HCT116 (cell line): ENCODE data around the gene SHISAL2A. TPM values are rescaled to one million over a fixed set of nuclear protein-coding genes. Genes with fewer than 3 reads are reported as not detected.
A peak's percentile ranks its signal among the peaks of the same experiment; 100 is the strongest.

Experiments used
- ATAC-seq: fragments of 200-7000 bp; cut with Tn5 transposase; 2 replicates; pipeline ENCODE4 v1.9.1; 2020; ENCODE audit warnings: mild to moderate bottlenecking, moderate library complexity
- BruUV-seq: library from RNA; stranded (reverse); fragments of 400-500 nt; replicated peaks from 2 replicates; lab custom pipeline; 2021; lab: Mats Ljungman, UMichigan
- CTCF ChIA-PET: fragments of 300-600 bp; sonication (Branson Sonifier 250); formaldehyde crosslinking; loops from one replicate; lab custom pipeline; 2021; ENCODE audit warnings: antibody characterized with exemption; lab: Charles Lee
- POLR2A ChIA-PET: fragments of 300-600, 350-600 bp; sonication (Branson Sonifier 250); formaldehyde crosslinking; loops from one replicate; lab custom pipeline; 2021; ENCODE audit warnings: antibody characterized with exemption; lab: Charles Lee
- RAD21 ChIA-PET, 2 experiments: fragments of 300-600 bp; sonication (Branson Sonifier 250); formaldehyde crosslinking; loops; one replicate each; lab custom pipeline; 2023; ENCODE audit warnings: low total read pairs in 2 of 2; ENCODE audit not compliant: uncharacterized antibody in 2 of 2, unreplicated experiment in 2 of 2, low non-redundant PET in 1 of 2; lab: Charles Lee
- DNase-seq: peaks from one replicate; pipeline ENCODE4 v3.0.0-alpha.2; 2010; ENCODE audit warnings: low read depth, low spot score
- H2AFZ ChIP-seq: fragments of 200-600 bp; shearing (Covaris generic), sonication (generic); 2 replicates; pipeline ENCODE4 v1.6.1; 2017; ENCODE audit warnings: low read depth, mixed run types, mixed read lengths, antibody characterized with exemption, low read length; ENCODE audit not compliant: poor library complexity, severe bottlenecking
- H3K27ac ChIP-seq: 2 replicates; pipeline ENCODE4 v1.5.1; 2012; ENCODE audit warnings: low read depth, low read length
- H3K27me3 ChIP-seq: fragments of 200-600 bp; sonication (generic); 2 replicates; pipeline ENCODE4 v1.6.1; 2016; ENCODE audit warnings: mixed run types, low read length, mixed read lengths; ENCODE audit not compliant: insufficient read depth
- H3K36me3 ChIP-seq, 2 experiments: fragments of 200-500 bp in 1 of 2; fragments of 200-600 bp in 1 of 2; sonication (Bioruptor generic) in 1 of 2; sonication (generic) in 1 of 2; 2 replicates each; pipeline versions ENCODE4 v1.5.1 to v1.6.1; 2014 to 2016; ENCODE audit warnings: low read length in 2 of 2, inconsistent platforms in 1 of 2, mixed read lengths in 1 of 2, mixed run types in 1 of 2; ENCODE audit not compliant: insufficient read depth in 2 of 2, control insufficient read depth in 1 of 2
- H3K4me1 ChIP-seq, 2 experiments: fragments of 200-600 bp in 1 of 2; sonication (generic) in 1 of 2; 2 replicates each; pipeline versions ENCODE4 v1.5.1 to v1.6.1; 2012 to 2017; ENCODE audit warnings: low read length in 2 of 2, inconsistent platforms in 1 of 2, mild to moderate bottlenecking in 1 of 2, mixed read lengths in 1 of 2, mixed run types in 1 of 2, moderate library complexity in 1 of 2; ENCODE audit not compliant: insufficient read depth in 2 of 2, control insufficient read depth in 1 of 2
- H3K4me2 ChIP-seq: fragments of 200-600 bp; sonication (generic); 2 replicates; pipeline ENCODE4 v1.6.1; 2017; ENCODE audit warnings: mixed run types, low read length, mixed read lengths
- H3K4me3 ChIP-seq, 2 experiments: fragments of 200-600 bp in 1 of 2; sonication (generic) in 1 of 2; replicated peaks in 1 of 2; 2 replicates each; pipeline ENCODE4 v1.5.1; 2011 to 2016; ENCODE audit warnings: low read length in 2 of 2, control low read depth in 1 of 2, low read depth in 1 of 2, mild to moderate bottlenecking in 1 of 2, mixed read lengths in 1 of 2, mixed run types in 1 of 2
- H3K79me2 ChIP-seq: fragments of 200-600 bp; sonication (generic); 2 replicates; pipeline ENCODE4 v1.6.1; 2017; ENCODE audit warnings: mild to moderate bottlenecking, mixed run types, low read length, moderate library complexity, mixed read lengths; ENCODE audit not compliant: insufficient read depth
- H3K9ac ChIP-seq: fragments of 200-600 bp; sonication (generic); 2 replicates; pipeline ENCODE4 v1.6.1; 2016; ENCODE audit warnings: low read length, mixed read lengths
- H3K9me2 ChIP-seq: fragments of 200-600 bp; sonication (generic), shearing (Covaris generic); 2 replicates; pipeline ENCODE4 v1.6.1; 2017; ENCODE audit warnings: mixed run types, mild to moderate bottlenecking, moderate library complexity; ENCODE audit not compliant: insufficient read depth
- H3K9me3 ChIP-seq, 2 experiments: fragments of 200-500 bp in 1 of 2; fragments of 200-600 bp in 1 of 2; sonication (Bioruptor generic) in 1 of 2; sonication (generic) in 1 of 2; 2 replicates each; pipeline ENCODE4 v1.6.1; 2014 to 2017; ENCODE audit warnings: low read length in 2 of 2, mixed read lengths in 2 of 2, inconsistent platforms in 1 of 2, low read depth in 1 of 2, mild to moderate bottlenecking in 1 of 2, mixed run types in 1 of 2, moderate library complexity in 1 of 2; ENCODE audit not compliant: control insufficient read depth in 1 of 2, insufficient read depth in 1 of 2
- H4K20me1 ChIP-seq: fragments of 200-600 bp; sonication (generic), shearing (Covaris generic); 2 replicates; pipeline ENCODE4 v1.6.1; 2017; ENCODE audit warnings: mixed run types, mild to moderate bottlenecking, moderate library complexity; ENCODE audit not compliant: insufficient read depth
- ATF3 ChIP-seq: IDR thresholded peaks from 2 replicates; pipeline ENCODE4 v1.6.1; 2012
- CBX3 ChIP-seq: IDR thresholded peaks from 2 replicates; pipeline ENCODE4 v1.6.1; 2012; ENCODE audit warnings: low read depth
- ELF1 ChIP-seq: IDR thresholded peaks from 2 replicates; pipeline ENCODE4 v1.6.1; 2012; ENCODE audit warnings: low read depth, borderline replicate concordance
- EZH2 ChIP-seq: fragments of 200-600 bp; sonication (generic); IDR thresholded peaks from 2 replicates; pipeline ENCODE4 v1.6.1; 2017; ENCODE audit warnings: antibody characterized with exemption, mixed run types
- EZH2phosphoT487 ChIP-seq: fragments of 200-600 bp; IDR thresholded peaks from 2 replicates; pipeline ENCODE4 v1.6.1; 2018; ENCODE audit warnings: antibody characterized with exemption, borderline replicate concordance
- MAX ChIP-seq: IDR thresholded peaks from 2 replicates; pipeline ENCODE4 v1.6.1; 2012
- POLR2A ChIP-seq: IDR thresholded peaks from 2 replicates; pipeline ENCODE4 v1.7.0; 2011; ENCODE audit warnings: borderline replicate concordance; ENCODE audit not compliant: insufficient read depth, insufficient read length; ENCODE audit errors: extremely low read depth
- POLR2AphosphoS5 ChIP-seq: IDR thresholded peaks from 2 replicates; pipeline ENCODE4 v1.6.1; 2011; ENCODE audit warnings: mild to moderate bottlenecking, low read depth, low read length, moderate library complexity
- RAD21 ChIP-seq: IDR thresholded peaks from 2 replicates; pipeline ENCODE4 v1.6.1; 2012; ENCODE audit warnings: low read depth, mild to moderate bottlenecking
- REST ChIP-seq: IDR thresholded peaks from 2 replicates; pipeline ENCODE4 v1.6.1; 2012; ENCODE audit warnings: low read depth
- SP1 ChIP-seq: IDR thresholded peaks from 2 replicates; pipeline ENCODE4 v1.6.1; 2012; ENCODE audit warnings: low read depth
- SRF ChIP-seq: IDR thresholded peaks from 2 replicates; pipeline ENCODE4 v1.6.1; 2012; ENCODE audit warnings: low read depth
- TCF7L2 ChIP-seq: IDR thresholded peaks from 2 replicates; pipeline ENCODE4 v1.7.0; 2011; ENCODE audit warnings: borderline replicate concordance, inconsistent platforms; ENCODE audit not compliant: insufficient read depth, insufficient read length; ENCODE audit errors: extremely low read depth
- YY1 ChIP-seq: IDR thresholded peaks from 2 replicates; pipeline ENCODE4 v1.6.1; 2011; ENCODE audit warnings: low read length, low read depth, moderate library complexity, mild to moderate bottlenecking; ENCODE audit not compliant: insufficient replicate concordance; ENCODE audit errors: extremely low read depth
- ZBTB33 ChIP-seq: IDR thresholded peaks from 2 replicates; pipeline ENCODE4 v1.6.1; 2011; ENCODE audit warnings: mild to moderate bottlenecking, low read length, moderate library complexity; ENCODE audit not compliant: insufficient replicate concordance; ENCODE audit errors: extremely low read depth
- ZFX ChIP-seq: fragments of 450-650 bp; IDR thresholded peaks from 2 replicates; pipeline ENCODE4 v1.6.1; 2017
- ZNF274 ChIP-seq: fragments of 200-500 bp; sonication (Bioruptor generic); IDR thresholded peaks from 2 replicates; pipeline ENCODE4 v1.6.1; 2014; ENCODE audit warnings: mild to moderate bottlenecking, low read depth, low read length, inconsistent platforms
- intact Hi-C: fragments of 100-400 bp; cut with micrococcal nuclease; formaldehyde crosslinking; loops from 2 replicates; pipeline ENCODE4 v1.10.0; 2022
- total RNA-seq: library from RNA; stranded (reverse); gene quantifications from one replicate; pipeline ENCODE4 v1.2.1, GENCODE V29; 2021; ENCODE audit not compliant: unreplicated experiment
- TF ChIP-seq, protein P1 (sequence below), 3 experiments: fragments of 200-600 bp in 1 of 3; sonication (generic) in 1 of 3; IDR thresholded peaks in 2 of 3; conservative IDR thresholded peaks in 1 of 3; 2 replicates each; pipeline ENCODE4 v1.5.1; 2012 to 2017; ENCODE audit warnings: low read depth in 2 of 3, low read length in 2 of 3, antibody characterized with exemption in 1 of 3, borderline replicate concordance in 1 of 3, control low read depth in 1 of 3, mild to moderate bottlenecking in 1 of 3, mixed read lengths in 1 of 3, mixed run types in 1 of 3, moderate library complexity in 1 of 3; ENCODE audit not compliant: insufficient read depth in 1 of 3

Gene SHISAL2A
- total RNA-seq, 1 experiment from 2014 or later: not detected

DNA sequence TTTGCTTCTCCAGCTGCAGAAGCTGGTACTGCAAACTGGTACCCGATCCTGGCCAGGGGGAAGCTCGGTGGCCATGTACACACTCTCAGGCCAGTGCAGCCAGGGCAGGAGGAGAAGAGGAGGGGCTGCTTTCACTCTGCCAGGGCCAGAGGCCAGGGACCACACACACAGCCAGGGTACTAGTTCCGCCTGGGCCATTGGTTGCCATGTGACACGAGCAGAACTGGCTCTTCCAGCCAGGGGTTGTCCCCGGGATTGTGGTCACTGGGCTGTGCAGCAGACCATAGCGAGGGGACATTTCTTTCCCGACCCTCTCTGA lies 3.7 kb upstream of the SHISAL2A start:
- Histone ChIP-seq H3K4me2 (no peak overlapping the region), H4K20me1 (no peaks in the 10 kb centered on the region), H3K27me3 (no peaks in the 10 kb centered on the region), H3K36me3 (no peaks in the 10 kb centered on the region), H3K9me3 (no peaks in the 10 kb centered on the region), H3K27ac (no peak overlapping the region), H3K79me2 (no peaks in the 10 kb centered on the region), H3K9ac (no peak overlapping the region), H3K4me1 (no peaks in the 10 kb centered on the region), H2AFZ (no peak overlapping the region), H3K4me3 (no peak overlapping the region), H3K9me2 (no peaks in the 10 kb centered on the region)
- no TSS peak for BruUV-seq
- POLR2A ChIA-PET: no interaction called here
- DNase-seq (no peak), ATAC-seq (0 out of 2 replicates have a peak, but pooled peaks have one; percentile 20)
- intact Hi-C loops: no loop called here
- CTCF ChIA-PET: no interaction called here
- RAD21 ChIA-PET: no interaction called here
- TF ChIP-seq ZBTB33 (no peak), ZFX (no peak), RAD21 (no peak), REST (no peak), POLR2AphosphoS5 (no peak), YY1 (no peak), SP1 (no peak), MAX (no peak), SRF (no peak), EZH2phosphoT487 (no peak), ZNF274 (no peak), CBX3 (no peak), EZH2 (no peak), ATF3 (no peak), POLR2A (no peak), ELF1 (no peak), TCF7L2 (no peak)
- TF ChIP-seq, protein P1, sequence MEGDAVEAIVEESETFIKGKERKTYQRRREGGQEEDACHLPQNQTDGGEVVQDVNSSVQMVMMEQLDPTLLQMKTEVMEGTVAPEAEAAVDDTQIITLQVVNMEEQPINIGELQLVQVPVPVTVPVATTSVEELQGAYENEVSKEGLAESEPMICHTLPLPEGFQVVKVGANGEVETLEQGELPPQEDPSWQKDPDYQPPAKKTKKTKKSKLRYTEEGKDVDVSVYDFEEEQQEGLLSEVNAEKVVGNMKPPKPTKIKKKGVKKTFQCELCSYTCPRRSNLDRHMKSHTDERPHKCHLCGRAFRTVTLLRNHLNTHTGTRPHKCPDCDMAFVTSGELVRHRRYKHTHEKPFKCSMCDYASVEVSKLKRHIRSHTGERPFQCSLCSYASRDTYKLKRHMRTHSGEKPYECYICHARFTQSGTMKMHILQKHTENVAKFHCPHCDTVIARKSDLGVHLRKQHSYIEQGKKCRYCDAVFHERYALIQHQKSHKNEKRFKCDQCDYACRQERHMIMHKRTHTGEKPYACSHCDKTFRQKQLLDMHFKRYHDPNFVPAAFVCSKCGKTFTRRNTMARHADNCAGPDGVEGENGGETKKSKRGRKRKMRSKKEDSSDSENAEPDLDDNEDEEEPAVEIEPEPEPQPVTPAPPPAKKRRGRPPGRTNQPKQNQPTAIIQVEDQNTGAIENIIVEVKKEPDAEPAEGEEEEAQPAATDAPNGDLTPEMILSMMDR (IDR thresholded peaks at IDR 0.05 in 2 of 3, conservative IDR thresholded peaks at IDR 0.05 in 1 of 3; ENCODE audit: borderline replicate concordance in 1 of 3, insufficient read depth in 1 of 3, low read depth in 2 of 3, low read length in 2 of 3): no peak
